ENCODE data around the gene LRRC8C. TPM values are rescaled to one million over a fixed set of nuclear protein-coding genes. Genes with fewer than 3 reads are reported as not detected.

The LRRC8C gene
- total and polyA plus RNA-seq, 2 experiments from 2014 or later, result 0.89 to 3.9 TPM

GRCh38 chr1:89686520-89686919 lies 53.6 kb downstream of the LRRC8C start:
- H3F3A ChIP-seq (replicated peaks; ENCODE audit: low read depth), result no peaks in the 10 kb centered on the region
- H3K4me3 Mint-ChIP-seq, result no peak overlapping the region
- no peak overlapping the region for H3K4me2 ChIP-seq
- H3K9me3 Mint-ChIP-seq, result no peaks in the 10 kb centered on the region
- no peak overlapping the region for H3K4me3 ChIP-seq
- H3K9me2 ChIP-seq (ENCODE audit: insufficient read depth), result peaks cover 2% of the 10 kb centered on the region; the same call in 1 of the 2 replicates
- no peak overlapping the region for H3K27ac ChIP-seq (ENCODE audit: low read depth)
- no peaks in the 10 kb centered on the region for H3K36me3 ChIP-seq (ENCODE audit: insufficient read depth)
- no peaks in the 10 kb centered on the region for H4K20me1 ChIP-seq (replicated peaks; ENCODE audit: insufficient read depth)
- no peak for DNase-seq (ENCODE audit: low spot score)
- H2AFZ ChIP-seq, result no peak overlapping the region
- TF ChIP-seq CREB1 (CRISPR knock-in tag; IDR thresholded peaks at IDR 0.05; ENCODE audit: low read depth) (no peak), EZH2 (IDR thresholded peaks at IDR 0.05; ENCODE audit: low read depth, unreplicated experiment) (no peak), ETS1 (IDR thresholded peaks at IDR 0.05) (no peak), NANOG (IDR thresholded peaks at IDR 0.05; ENCODE audit: borderline replicate concordance) (no peak), EZH2phosphoT487 (IDR thresholded peaks at IDR 0.05; ENCODE audit: unreplicated experiment) (no peak), ZNF331 (CRISPR knock-in tag; IDR thresholded peaks at IDR 0.05; ENCODE audit: low read depth) (no peak), JUNB (IDR thresholded peaks at IDR 0.05; ENCODE audit: unreplicated experiment) (no peak), POLR2AphosphoS5 (IDR thresholded peaks at IDR 0.05; ENCODE audit: low read depth) (no peak), REST (IDR thresholded peaks at IDR 0.05; ENCODE audit: unreplicated experiment) (no peak), STAT1 (IDR thresholded peaks at IDR 0.05; ENCODE audit: unreplicated experiment) (no peak), CTCF (conservative IDR thresholded peaks at IDR 0.05; ENCODE audit: low read depth in 2 of 2) (no peak), ZNF462 (CRISPR knock-in tag; IDR thresholded peaks at IDR 0.05) (no peak), ZNF114 (CRISPR knock-in tag; IDR thresholded peaks at IDR 0.05) (no peak)
- H3K36me3 Mint-ChIP-seq (ENCODE audit: low read depth), result no peaks in the 10 kb centered on the region
- no peaks in the 10 kb centered on the region for H3K4me1 ChIP-seq (ENCODE audit: insufficient read depth)
- no peak for ATAC-seq
- H3K27ac Mint-ChIP-seq, result no peak overlapping the region
- peaks cover 3% of the 10 kb centered on the region; the same call in 1 of the 3 replicates for H3K4me1 Mint-ChIP-seq
- H3K27me3 Mint-ChIP-seq (ENCODE audit: insufficient read depth, low read depth, poor library complexity), result peaks cover 2% of the 10 kb centered on the region
- no peaks in the 10 kb centered on the region for H3K79me2 ChIP-seq (replicated peaks; ENCODE audit: insufficient read depth)
- no peaks in the 10 kb centered on the region for H3K27me3 ChIP-seq (ENCODE audit: insufficient read depth)

All from GM23338 (cell line).